Tibial nerve (tissue), 4 donors: ENCODE measurements around the gene RPS23. TPM values are rescaled to one million over a fixed set of nuclear protein-coding genes. Genes with fewer than 3 reads are reported as not detected.

Experiments used
- DNase-seq, 2 donors: peaks; one replicate each; pipeline ENCODE4 v3.0.0-alpha.2; 2019; ENCODE audit warnings: low spot score in 2 of 2
- H3K27ac ChIP-seq, 4 donors: fragments of 200-600 bp; sonication (generic) in 3 of 4; one replicate each; pipeline ENCODE4 v1.5.1; 2017 to 2019; ENCODE audit warnings: mild to moderate bottlenecking in 1 of 4
- H3K27me3 ChIP-seq, 2 donors: fragments of 200-600 bp; sonication (generic) in 1 of 2; one replicate each; pipeline versions ENCODE4 v1.5.1 to v1.6.0; 2017 to 2019
- H3K36me3 ChIP-seq, 3 donors: fragments of 200-600 bp; sonication (generic); one replicate each; pipeline ENCODE4 v1.5.1; 2018 to 2019
- H3K4me1 ChIP-seq, 4 donors: fragments of 200-600 bp; sonication (generic) in 3 of 4; one replicate each; pipeline ENCODE4 v1.5.1; 2017 to 2019
- H3K4me3 ChIP-seq, 4 donors: fragments of 200-600 bp; sonication (generic) in 3 of 4; one replicate each; pipeline ENCODE4 v1.5.1; 2017 to 2019; ENCODE audit warnings: mild to moderate bottlenecking in 1 of 4, moderate library complexity in 1 of 4
- H3K9me3 ChIP-seq, 4 donors: fragments of 200-600 bp; sonication (generic) in 3 of 4; one replicate each; pipeline ENCODE4 v1.5.1; 2017 to 2019
- CTCF ChIP-seq, 5 experiments: fragments of 200-600 bp in 3 of 5; fragments of 450-650 bp in 2 of 5; sonication (generic) in 3 of 5; IDR thresholded peaks; one replicate each; pipeline ENCODE4 v1.5.1; 2016 to 2019; ENCODE audit warnings: antibody characterized with exemption in 5 of 5, mild to moderate bottlenecking in 3 of 5, moderate library complexity in 2 of 5
- EP300 ChIP-seq, 2 donors: sonication (generic); formaldehyde crosslinking; IDR thresholded peaks; one replicate each; pipeline ENCODE4 v1.6.1; 2017; ENCODE audit warnings: antibody characterized with exemption in 2 of 2, mild to moderate bottlenecking in 1 of 2
- POLR2A ChIP-seq, 2 donors: fragments of 450-650 bp; IDR thresholded peaks; one replicate each; pipeline ENCODE4 v1.6.1; 2017; ENCODE audit warnings: antibody characterized with exemption in 2 of 2, mild to moderate bottlenecking in 2 of 2, moderate library complexity in 2 of 2
- WGBS, 2 donors: methylation state at CpG; one replicate each; pipeline ENCODE4 v1.1.5; 2018; 5-methylcytosine and 5-hydroxymethylcytosine counted together
- total RNA-seq, 4 donors: library from RNA; depleted of rRNA; stranded (reverse); fragments of >200 nt; gene quantifications; one replicate each; pipeline ENCODE4 v1.1.0, GENCODE V29; 2016

The RPS23 gene
- total RNA-seq, 4 donors from 2014 or later, result 1,823 to 2,213 (median 2,095) TPM

GRCh38 chr5:82283893-82284292, 5.7 kb upstream of the RPS23 start:
- no peaks in the 10 kb centered on the region for H3K9me3 ChIP-seq
- H3K36me3 ChIP-seq, result no peaks in the 10 kb centered on the region
- no peak overlapping the region for H3K4me3 ChIP-seq
- 89% methylated on average over 2 of the region's 2 CpGs for WGBS, 2 donors
- peaks cover 0 to 25% (median 3%) of the 10 kb centered on the region in 4 donors for H3K4me1 ChIP-seq
- no peak for DNase-seq
- no peak overlapping the region for H3K27ac ChIP-seq
- TF ChIP-seq EP300 (IDR thresholded peaks at IDR 0.05) (no peak), CTCF (IDR thresholded peaks at IDR 0.05) (no peak), POLR2A (IDR thresholded peaks at IDR 0.05) (no peak)
- H3K27me3 ChIP-seq, result no peaks in the 10 kb centered on the region

GRCh38 chr5:82278711-82279370, 687 bp upstream of the RPS23 start:
- no peak for DNase-seq
- H3K9me3 ChIP-seq, result no peaks in the 10 kb centered on the region
- H3K4me3 ChIP-seq, result peak overlapping the region; percentile 70 to 91 (median 78)
- peaks cover 0 to 29% (median 6%) of the 10 kb centered on the region in 3 donors for H3K36me3 ChIP-seq
- TF ChIP-seq POLR2A (IDR thresholded peaks at IDR 0.05) (no peak), CTCF (IDR thresholded peaks at IDR 0.05) (no peak), EP300 (IDR thresholded peaks at IDR 0.05) (no peak)
- WGBS, 2 donors, result 51 to 66% methylated on average over 19 of the region's 19 CpGs
- peaks cover 0 to 41% (median 13%) of the 10 kb centered on the region in 4 donors for H3K4me1 ChIP-seq
- peak overlapping the region; percentile 78 to 89 (median 86) for H3K27ac ChIP-seq
- H3K27me3 ChIP-seq, result no peaks in the 10 kb centered on the region

GRCh38 chr5:82277613-82277986, 554 bp downstream of the RPS23 start:
- Histone ChIP-seq H3K36me3 (peaks cover 0 to 39% (median 6%) of the 10 kb centered on the region in 3 donors), H3K4me1 (peaks cover 0 to 41% (median 13%) of the 10 kb centered on the region in 4 donors), H3K27me3 (no peaks in the 10 kb centered on the region), H3K9me3 (no peaks in the 10 kb centered on the region), H3K27ac (peak overlapping the region; percentile 78 to 89 (median 86)), H3K4me3 (peak overlapping the region; percentile 70 to 91 (median 78))
- WGBS, 2 donors, result 2% methylated on average over 15 of the region's 15 CpGs
- no peak for TF ChIP-seq EP300 (IDR thresholded peaks at IDR 0.05)
- TF ChIP-seq POLR2A (IDR thresholded peaks at IDR 0.05), result no peak
- TF ChIP-seq CTCF (IDR thresholded peaks at IDR 0.05), result no peak
- no peak for DNase-seq

- WGBS, 2 donors, result 68 to 74% methylated on average over 11 of the region's 11 CpGs
- H3K4me1 ChIP-seq, result peaks cover 0 to 41% (median 13%) of the 10 kb centered on the region in 4 donors
- no peak for DNase-seq
- H3K36me3 ChIP-seq, result peaks cover 0 to 39% (median 6%) of the 10 kb centered on the region in 3 donors
- peak overlapping the region in 3 of 4 donors; percentile 84 to 89 (median 88) for H3K27ac ChIP-seq
- peak overlapping the region; percentile 70 to 91 (median 78) for H3K4me3 ChIP-seq
- H3K9me3 ChIP-seq, result no peaks in the 10 kb centered on the region
- H3K27me3 ChIP-seq, result no peaks in the 10 kb centered on the region
- TF ChIP-seq EP300 (IDR thresholded peaks at IDR 0.05) (no peak), CTCF (IDR thresholded peaks at IDR 0.05) (no peak), POLR2A (IDR thresholded peaks at IDR 0.05) (no peak)
Observed at GRCh38 chr5:82276800-82277612, 1.1 kb downstream of the RPS23 start.

- Histone ChIP-seq H3K4me1 (peaks cover 0 to 30% (median 13%) of the 10 kb centered on the region in 4 donors), H3K36me3 (peaks cover 0 to 45% (median 6%) of the 10 kb centered on the region in 3 donors), H3K27ac (no peak overlapping the region), H3K27me3 (no peaks in the 10 kb centered on the region), H3K9me3 (no peaks in the 10 kb centered on the region), H3K4me3 (no peak overlapping the region)
- DNase-seq, result no peak
- 84 to 94% methylated on average over 1 of the region's 1 CpG for WGBS, 2 donors
- TF ChIP-seq EP300 (IDR thresholded peaks at IDR 0.05), result no peak
- TF ChIP-seq CTCF (IDR thresholded peaks at IDR 0.05), result no peak
- no peak for TF ChIP-seq POLR2A (IDR thresholded peaks at IDR 0.05)
Observed at GRCh38 chr5:82275216-82275664, 2.9 kb downstream of the RPS23 start.
